ENCODE data around the gene YPEL1.
"Not testable (repeated sequence)": the region's sequence is repeated elsewhere in the genome, so short reads cannot be mapped to it uniquely, and the experiment has no call there.

Gene YPEL1

GRCh38 chr22:21744917-21745316, 9.3 kb upstream of the YPEL1 start:
- H3K4me1 ChIP-seq (ENCODE audit: insufficient read depth, low read length); H3K36me3 ChIP-seq (ENCODE audit: insufficient read depth, low read depth, low read length); H3K4me3 ChIP-seq (ENCODE audit: low read length); H3K9ac ChIP-seq (ENCODE audit: low read depth, low read length); H3K27ac ChIP-seq (ENCODE audit: low read length); H3K9me3 ChIP-seq (ENCODE audit: insufficient read depth, low read depth, low read length): not testable (repeated sequence)
- H3K27me3 ChIP-seq (ENCODE audit: insufficient read depth, low read length): peaks cover 16% of the 10 kb centered on the region

GRCh38 chr22:21741790-21742189, 6.2 kb upstream of the YPEL1 start:
- Histone ChIP-seq H3K36me3 (ENCODE audit: insufficient read depth, low read depth, low read length) (no peaks in the 10 kb centered on the region), H3K27ac (ENCODE audit: low read length) (no peak overlapping the region), H3K9me3 (ENCODE audit: insufficient read depth, low read depth, low read length) (no peaks in the 10 kb centered on the region), H3K4me1 (ENCODE audit: insufficient read depth, low read length) (peaks cover 3% of the 10 kb centered on the region), H3K9ac (ENCODE audit: low read depth, low read length) (no peak overlapping the region), H3K4me3 (ENCODE audit: low read length) (no peak overlapping the region), H3K27me3 (ENCODE audit: insufficient read depth, low read length) (peaks cover 42% of the 10 kb centered on the region)

- Histone ChIP-seq H3K27me3 (ENCODE audit: insufficient read depth, low read length) (peaks cover 48% of the 10 kb centered on the region), H3K27ac (ENCODE audit: low read length) (no peak overlapping the region), H3K4me3 (ENCODE audit: low read length) (no peak overlapping the region), H3K36me3 (ENCODE audit: insufficient read depth, low read depth, low read length) (no peaks in the 10 kb centered on the region), H3K9ac (ENCODE audit: low read depth, low read length) (no peak overlapping the region), H3K4me1 (ENCODE audit: insufficient read depth, low read length) (peaks cover 3% of the 10 kb centered on the region), H3K9me3 (ENCODE audit: insufficient read depth, low read depth, low read length) (no peaks in the 10 kb centered on the region)
Observed at GRCh38 chr22:21741059-21741458, 5.5 kb upstream of the YPEL1 start.

GRCh38 chr22:21739828-21740377, 4.3 kb upstream of the YPEL1 start:
- no peak overlapping the region for H3K4me3 ChIP-seq (ENCODE audit: low read length)
- peaks cover 4% of the 10 kb centered on the region for H3K4me1 ChIP-seq (ENCODE audit: insufficient read depth, low read length)
- H3K9ac ChIP-seq (ENCODE audit: low read depth, low read length): no peak overlapping the region
- H3K27ac ChIP-seq (ENCODE audit: low read length): no peak overlapping the region
- H3K27me3 ChIP-seq (ENCODE audit: insufficient read depth, low read length): peaks cover 51% of the 10 kb centered on the region
- H3K9me3 ChIP-seq (ENCODE audit: insufficient read depth, low read depth, low read length): no peaks in the 10 kb centered on the region
- no peaks in the 10 kb centered on the region for H3K36me3 ChIP-seq (ENCODE audit: insufficient read depth, low read depth, low read length)

GRCh38 chr22:21738966-21739365, 3.4 kb upstream of the YPEL1 start:
- no peaks in the 10 kb centered on the region for H3K36me3 ChIP-seq (ENCODE audit: insufficient read depth, low read depth, low read length)
- no peak overlapping the region for H3K4me3 ChIP-seq (ENCODE audit: low read length)
- no peak overlapping the region for H3K27ac ChIP-seq (ENCODE audit: low read length)

GRCh38 chr22:21738081-21738480, 2.5 kb upstream of the YPEL1 start:
- no peaks in the 10 kb centered on the region for H3K36me3 ChIP-seq (ENCODE audit: insufficient read depth, low read depth, low read length)
- H3K27me3 ChIP-seq (ENCODE audit: insufficient read depth, low read length): peaks cover 63% of the 10 kb centered on the region
- peaks cover 9% of the 10 kb centered on the region for H3K4me1 ChIP-seq (ENCODE audit: insufficient read depth, low read length)
- no peaks in the 10 kb centered on the region for H3K9me3 ChIP-seq (ENCODE audit: insufficient read depth, low read depth, low read length)
- H3K9ac ChIP-seq (ENCODE audit: low read depth, low read length): no peak overlapping the region
- no peak overlapping the region for H3K4me3 ChIP-seq (ENCODE audit: low read length)
- H3K27ac ChIP-seq (ENCODE audit: low read length): no peak overlapping the region

More at GRCh38 chr22:21738966-21739365, 3.4 kb upstream of the YPEL1 start:
- Histone ChIP-seq H3K4me1 (ENCODE audit: insufficient read depth, low read length) (peaks cover 9% of the 10 kb centered on the region), H3K9me3 (ENCODE audit: insufficient read depth, low read depth, low read length) (no peaks in the 10 kb centered on the region), H3K27me3 (ENCODE audit: insufficient read depth, low read length) (peaks cover 60% of the 10 kb centered on the region), H3K9ac (ENCODE audit: low read depth, low read length) (no peak overlapping the region)

- peaks cover 9% of the 10 kb centered on the region for H3K4me1 ChIP-seq (ENCODE audit: insufficient read depth, low read length)
- H3K27ac ChIP-seq (ENCODE audit: low read length): no peak overlapping the region
- H3K9me3 ChIP-seq (ENCODE audit: insufficient read depth, low read depth, low read length): no peaks in the 10 kb centered on the region
- H3K36me3 ChIP-seq (ENCODE audit: insufficient read depth, low read depth, low read length): no peaks in the 10 kb centered on the region
- no peak overlapping the region for H3K9ac ChIP-seq (ENCODE audit: low read depth, low read length)
- no peak overlapping the region for H3K4me3 ChIP-seq (ENCODE audit: low read length)
- H3K27me3 ChIP-seq (ENCODE audit: insufficient read depth, low read length): peaks cover 63% of the 10 kb centered on the region
Observed at GRCh38 chr22:21736948-21737347, 1.4 kb upstream of the YPEL1 start.

GRCh38 chr22:21736084-21736642, 569 bp upstream of the YPEL1 start:
- H3K27me3 ChIP-seq (ENCODE audit: insufficient read depth, low read length): peaks cover 56% of the 10 kb centered on the region

GRCh38 chr22:21734540-21735199, 924 bp downstream of the YPEL1 start:
- no peaks in the 10 kb centered on the region for H3K36me3 ChIP-seq (ENCODE audit: insufficient read depth, low read depth, low read length)
- peaks cover 45% of the 10 kb centered on the region for H3K27me3 ChIP-seq (ENCODE audit: insufficient read depth, low read length)
- H3K4me3 ChIP-seq (ENCODE audit: low read length): peak overlapping the region; percentile 81
- H3K9ac ChIP-seq (ENCODE audit: low read depth, low read length): peak overlapping the region; percentile 86; the same call in 1 of the 2 replicates
- H3K4me1 ChIP-seq (ENCODE audit: insufficient read depth, low read length): peaks cover 9% of the 10 kb centered on the region
- H3K9me3 ChIP-seq (ENCODE audit: insufficient read depth, low read depth, low read length): no peaks in the 10 kb centered on the region
- no peak overlapping the region for H3K27ac ChIP-seq (ENCODE audit: low read length)

More at GRCh38 chr22:21736084-21736642, 569 bp upstream of the YPEL1 start:
- Histone ChIP-seq H3K4me3 (ENCODE audit: low read length) (peak overlapping the region; percentile 61; the same call in 1 of the 2 replicates), H3K9ac (ENCODE audit: low read depth, low read length) (no peak overlapping the region), H3K27ac (ENCODE audit: low read length) (no peak overlapping the region), H3K9me3 (ENCODE audit: insufficient read depth, low read depth, low read length) (no peaks in the 10 kb centered on the region), H3K36me3 (ENCODE audit: insufficient read depth, low read depth, low read length) (no peaks in the 10 kb centered on the region), H3K4me1 (ENCODE audit: insufficient read depth, low read length) (peaks cover 9% of the 10 kb centered on the region)

- no peaks in the 10 kb centered on the region for H3K9me3 ChIP-seq (ENCODE audit: insufficient read depth, low read depth, low read length)
- H3K27ac ChIP-seq (ENCODE audit: low read length): no peak overlapping the region
- peaks cover 18% of the 10 kb centered on the region for H3K27me3 ChIP-seq (ENCODE audit: insufficient read depth, low read length)
- no peaks in the 10 kb centered on the region for H3K36me3 ChIP-seq (ENCODE audit: insufficient read depth, low read depth, low read length)
- H3K9ac ChIP-seq (ENCODE audit: low read depth, low read length): no peak overlapping the region
- H3K4me1 ChIP-seq (ENCODE audit: insufficient read depth, low read length): peaks cover 7% of the 10 kb centered on the region
- no peak overlapping the region for H3K4me3 ChIP-seq (ENCODE audit: low read length)
Observed at GRCh38 chr22:21731503-21731902, 4.1 kb downstream of the YPEL1 start.

GRCh38 chr22:21730535-21731308, 4.9 kb downstream of the YPEL1 start:
- Histone ChIP-seq H3K9ac (ENCODE audit: low read depth, low read length) (no peak overlapping the region), H3K4me3 (ENCODE audit: low read length) (no peak overlapping the region), H3K27me3 (ENCODE audit: insufficient read depth, low read length) (peaks cover 15% of the 10 kb centered on the region), H3K4me1 (ENCODE audit: insufficient read depth, low read length) (peaks cover 7% of the 10 kb centered on the region), H3K9me3 (ENCODE audit: insufficient read depth, low read depth, low read length) (no peaks in the 10 kb centered on the region), H3K36me3 (ENCODE audit: insufficient read depth, low read depth, low read length) (no peaks in the 10 kb centered on the region), H3K27ac (ENCODE audit: low read length) (no peak overlapping the region)

All from iPS-20b (cell line).